ENCODE measurements around the gene KCNAB1.
A peak's percentile ranks its signal among the peaks of the same experiment; 100 is the strongest.
"Not testable (repeated sequence)": the region's sequence is repeated elsewhere in the genome, so short reads cannot be mapped to it uniquely, and the experiment has no call there.

Gene KCNAB1

DNA sequence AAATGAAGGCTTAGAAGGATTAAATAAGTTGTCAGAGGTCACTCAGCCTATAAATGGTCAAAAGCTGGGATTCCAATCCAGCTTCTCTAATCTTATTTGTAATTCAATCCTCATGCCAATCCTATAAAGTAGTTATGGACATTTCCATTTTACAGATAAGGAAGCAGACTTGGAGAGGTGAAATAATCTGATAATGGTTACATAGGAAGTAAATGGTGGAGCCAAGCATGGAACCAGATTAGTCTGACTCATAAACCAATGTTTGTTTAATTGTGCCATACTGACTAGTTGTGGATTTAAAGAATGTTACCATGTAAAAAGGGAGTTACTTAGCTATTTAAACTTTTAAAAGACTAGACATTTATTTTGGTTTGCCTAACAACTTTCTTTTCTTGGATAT is 59.7 kb downstream of the KCNAB1 start:
- DNase-seq = no peak

DNA sequence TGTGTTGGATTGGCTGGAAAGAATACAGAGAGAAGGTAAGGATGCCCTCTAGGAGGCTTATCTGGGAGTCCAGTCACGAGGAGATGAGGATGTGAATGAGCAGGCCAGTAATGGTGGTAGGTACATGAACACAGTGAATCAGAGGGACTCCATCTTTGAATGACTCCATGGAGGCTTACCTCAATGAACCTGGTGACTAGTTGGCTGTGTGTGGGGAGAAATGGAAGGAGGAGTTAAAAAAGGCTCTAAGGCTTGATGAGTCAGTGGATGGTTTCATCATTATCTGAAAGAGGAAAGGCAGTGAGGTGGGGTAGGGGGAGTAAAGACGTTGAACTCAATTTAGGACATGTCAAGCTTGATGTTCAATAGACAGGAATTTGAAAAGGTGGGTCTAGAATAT is 61.1 kb downstream of the KCNAB1 start:
- DNase-seq = no peak

DNA sequence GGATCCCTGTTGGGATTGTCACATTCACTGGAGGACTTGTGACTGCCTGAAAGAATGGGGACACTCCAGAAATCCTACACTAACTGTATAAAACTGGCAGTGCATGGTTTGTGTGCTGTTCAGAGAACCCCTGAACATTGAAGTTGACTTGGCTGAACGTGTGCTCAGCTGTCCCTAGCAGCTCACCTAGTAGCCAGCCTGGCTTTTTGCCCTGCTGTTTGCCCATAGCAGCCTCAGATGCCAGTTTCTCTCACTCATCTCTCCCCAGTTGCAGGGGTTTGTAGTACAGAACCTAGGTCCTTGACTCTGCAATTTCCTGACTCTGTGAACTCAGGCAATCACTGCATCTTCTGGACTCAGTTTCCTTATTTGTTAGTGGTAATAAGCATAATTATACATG is 63.0 kb downstream of the KCNAB1 start:
- DNase-seq = no peak

DNA sequence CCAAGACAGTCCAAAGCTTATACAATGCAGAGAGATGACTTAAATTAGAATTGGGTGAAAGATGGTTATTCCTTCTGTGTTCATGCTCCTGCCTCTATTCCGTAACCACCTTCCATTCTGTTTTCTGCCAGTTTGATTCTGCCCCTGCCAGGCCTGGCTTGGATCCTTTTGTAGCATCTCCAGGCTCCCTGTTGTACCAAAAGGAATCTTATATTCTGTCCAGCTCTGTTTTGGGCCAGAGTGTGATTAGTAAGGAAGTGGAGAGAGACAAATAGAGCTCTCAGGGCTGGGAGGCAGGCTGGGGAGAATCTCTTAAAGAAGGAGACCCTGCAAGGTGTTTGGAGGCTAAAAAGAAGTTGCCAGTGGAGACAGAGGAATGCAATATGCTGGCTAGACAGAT is 63.8 kb downstream of the KCNAB1 start:
- no peak for DNase-seq

DNA sequence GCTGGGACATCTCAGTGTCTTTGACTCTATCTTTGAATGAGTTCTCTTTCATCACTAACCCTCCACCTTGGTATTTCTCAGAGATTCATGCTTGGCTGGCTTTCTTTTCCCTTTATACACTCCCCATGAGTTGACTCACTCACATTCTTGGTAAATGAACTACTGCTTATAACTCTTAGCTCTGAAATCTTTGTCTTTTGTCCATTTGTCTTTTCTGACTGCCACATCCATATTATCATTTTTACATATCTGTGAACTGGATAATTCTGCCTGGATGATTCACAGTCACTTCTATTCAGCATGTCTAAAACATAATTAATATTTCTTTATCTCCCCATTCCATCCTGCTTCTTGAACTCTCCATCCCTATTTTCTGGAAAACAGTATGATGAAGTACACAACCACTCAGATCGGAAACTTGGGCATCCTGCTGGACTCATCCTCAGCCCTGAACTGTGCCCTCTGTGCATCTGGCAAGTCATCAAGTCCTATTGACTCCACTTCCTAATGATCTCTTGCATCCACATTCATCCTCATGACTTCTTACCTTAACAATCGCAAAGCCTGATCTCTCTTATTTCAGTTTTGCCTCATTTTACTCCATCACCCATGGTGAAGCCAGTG is 66.9 kb downstream of the KCNAB1 start:
- DNase-seq = no peak

DNA sequence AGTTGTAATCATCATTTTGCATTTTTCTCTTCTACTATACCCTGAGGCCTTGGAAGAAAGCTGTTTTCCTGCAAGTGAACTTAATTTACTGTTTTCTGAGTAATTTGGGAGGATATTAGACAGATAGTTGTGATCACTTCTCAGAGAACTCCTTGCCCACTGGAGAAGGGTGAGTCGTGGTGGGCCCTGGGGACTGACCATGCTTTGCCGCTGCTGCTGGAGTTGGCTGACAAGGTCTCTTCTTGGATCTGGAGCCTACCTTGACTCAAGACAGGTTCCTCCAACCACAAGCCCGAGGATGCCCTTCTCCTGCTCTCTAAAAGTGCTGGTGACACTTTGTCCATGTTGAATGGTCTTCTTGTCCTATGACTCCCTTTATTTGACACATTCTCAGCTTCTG is 68.4 kb downstream of the KCNAB1 start:
- DNase-seq = no peak

DNA sequence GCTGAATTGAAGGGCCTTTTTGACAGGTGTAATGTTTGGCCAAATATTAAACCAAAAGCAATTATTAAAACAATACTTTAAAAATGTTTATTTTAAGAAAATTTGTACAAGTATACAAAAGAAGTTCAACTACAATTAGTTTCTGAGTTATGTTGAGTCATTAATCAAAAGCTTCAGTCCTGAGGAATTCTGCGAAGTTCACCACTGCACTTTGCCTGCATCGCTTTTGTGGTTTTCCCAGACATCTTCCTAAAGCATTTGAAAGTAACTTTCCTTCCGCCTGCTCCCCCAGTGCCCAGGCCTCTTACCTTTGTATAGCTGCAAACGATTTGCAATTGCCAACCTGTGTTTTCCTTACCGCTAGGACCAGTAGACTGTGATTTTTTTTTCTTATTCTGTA is 69.5 kb downstream of the KCNAB1 start:
- no peak for DNase-seq

DNA sequence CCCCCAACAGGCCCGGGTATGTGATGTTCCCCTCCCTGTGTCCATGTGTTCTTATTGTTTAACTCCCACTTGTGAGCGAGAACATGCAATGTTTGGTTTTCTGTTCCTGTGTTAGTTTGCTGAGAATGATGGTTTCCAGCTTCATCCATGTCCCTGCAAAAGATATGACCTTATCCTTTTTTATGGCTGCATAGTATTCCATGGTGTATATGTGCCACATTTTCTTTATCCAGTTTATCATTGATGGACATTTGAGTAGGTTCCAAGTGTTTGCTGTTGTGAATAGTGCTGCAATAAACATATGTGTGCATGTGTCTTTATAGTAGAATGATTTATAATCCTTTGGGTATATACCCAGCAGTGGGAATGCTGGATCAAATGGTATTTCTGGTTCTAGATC is 74.6 kb downstream of the KCNAB1 start:
- DNase-seq = not testable (repeated sequence)

DNA sequence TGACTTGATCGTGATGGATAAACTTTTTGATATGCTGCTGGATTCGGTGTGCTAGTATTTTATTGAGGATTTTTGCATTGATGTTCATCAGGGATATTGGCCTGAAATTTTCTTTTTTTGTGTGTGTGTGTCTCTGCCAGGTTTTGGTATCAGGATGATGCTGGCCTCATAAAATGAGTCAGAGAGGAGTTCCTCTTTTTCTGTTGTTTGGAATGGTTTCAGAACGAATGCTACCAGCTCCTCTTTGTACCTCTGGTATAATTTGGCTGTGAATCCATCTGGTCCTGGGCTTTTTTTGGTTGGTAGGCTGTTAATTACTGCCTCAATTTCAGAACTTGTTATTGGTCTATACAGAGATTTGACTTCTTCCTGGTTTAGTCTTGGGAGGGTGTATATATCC is 76.8 kb downstream of the KCNAB1 start:
- not testable (repeated sequence) for DNase-seq

DNA sequence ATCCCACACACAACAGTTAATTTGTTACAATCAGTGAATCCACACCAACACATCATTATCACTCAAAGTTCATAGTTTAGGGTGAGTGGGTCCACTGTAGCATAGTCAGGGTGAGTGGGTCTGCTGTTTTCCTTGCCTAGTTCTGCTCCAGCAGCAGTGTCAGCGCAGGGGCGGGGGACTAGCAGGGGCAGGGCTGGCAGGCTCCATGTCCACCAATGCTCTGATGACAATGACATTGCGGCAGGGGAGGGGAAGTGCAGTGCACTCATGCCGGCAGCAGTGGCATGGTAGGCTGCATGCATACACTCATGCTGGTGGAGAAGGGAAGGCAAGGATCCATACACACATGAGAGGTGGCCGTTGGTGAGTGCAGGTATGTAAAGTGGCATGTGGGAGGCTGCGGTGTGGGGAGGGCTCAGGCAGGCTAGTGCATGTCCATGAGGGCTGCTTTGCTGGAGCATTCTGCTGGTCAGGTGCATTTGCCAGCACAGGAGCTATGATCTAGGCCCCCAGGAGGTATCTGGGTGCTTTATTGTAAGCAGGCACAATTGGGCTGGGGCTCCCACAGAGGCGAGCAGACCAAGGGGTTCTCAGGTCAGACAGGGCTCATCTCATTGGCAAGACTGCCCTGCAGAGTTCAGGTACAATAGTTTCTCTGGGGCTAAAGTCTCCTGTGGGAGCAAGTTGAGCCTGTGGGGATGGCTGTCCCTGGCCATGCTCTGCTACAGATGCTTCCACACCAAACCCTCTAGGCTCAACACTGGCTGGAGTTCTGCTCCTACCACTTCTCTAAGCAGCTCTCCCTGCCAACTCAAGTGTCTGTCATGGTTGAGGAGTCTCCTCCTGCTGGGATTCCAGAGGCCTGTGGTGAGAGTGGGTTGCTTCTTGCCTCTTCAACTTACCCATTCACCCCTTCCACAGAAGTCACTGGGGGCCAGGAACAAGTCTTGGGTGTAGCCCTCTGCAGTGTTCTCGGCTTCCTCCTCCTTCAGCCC is 81.3 kb downstream of the KCNAB1 start:
- DNase-seq = peak; percentile 55

DNA sequence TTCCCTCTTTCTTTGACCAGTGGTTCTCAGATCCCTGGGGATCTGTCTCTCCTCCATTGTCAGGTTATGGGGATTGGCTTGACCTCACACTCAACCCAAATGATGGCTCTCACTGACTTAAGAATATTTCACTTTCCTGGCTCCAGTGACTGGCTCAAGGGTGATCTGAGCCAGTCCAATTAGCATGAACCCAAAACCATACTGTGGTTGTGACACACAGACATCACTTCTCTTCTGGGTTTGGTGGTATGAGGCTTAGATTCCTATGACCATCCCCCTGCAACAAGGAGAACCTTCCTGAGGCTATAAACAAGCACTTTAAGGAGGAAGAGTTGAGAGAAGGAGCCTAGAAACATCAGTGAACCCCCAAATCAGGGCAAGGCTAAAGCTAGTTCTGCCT is 85.8 kb downstream of the KCNAB1 start:
- DNase-seq = no peak

DNA sequence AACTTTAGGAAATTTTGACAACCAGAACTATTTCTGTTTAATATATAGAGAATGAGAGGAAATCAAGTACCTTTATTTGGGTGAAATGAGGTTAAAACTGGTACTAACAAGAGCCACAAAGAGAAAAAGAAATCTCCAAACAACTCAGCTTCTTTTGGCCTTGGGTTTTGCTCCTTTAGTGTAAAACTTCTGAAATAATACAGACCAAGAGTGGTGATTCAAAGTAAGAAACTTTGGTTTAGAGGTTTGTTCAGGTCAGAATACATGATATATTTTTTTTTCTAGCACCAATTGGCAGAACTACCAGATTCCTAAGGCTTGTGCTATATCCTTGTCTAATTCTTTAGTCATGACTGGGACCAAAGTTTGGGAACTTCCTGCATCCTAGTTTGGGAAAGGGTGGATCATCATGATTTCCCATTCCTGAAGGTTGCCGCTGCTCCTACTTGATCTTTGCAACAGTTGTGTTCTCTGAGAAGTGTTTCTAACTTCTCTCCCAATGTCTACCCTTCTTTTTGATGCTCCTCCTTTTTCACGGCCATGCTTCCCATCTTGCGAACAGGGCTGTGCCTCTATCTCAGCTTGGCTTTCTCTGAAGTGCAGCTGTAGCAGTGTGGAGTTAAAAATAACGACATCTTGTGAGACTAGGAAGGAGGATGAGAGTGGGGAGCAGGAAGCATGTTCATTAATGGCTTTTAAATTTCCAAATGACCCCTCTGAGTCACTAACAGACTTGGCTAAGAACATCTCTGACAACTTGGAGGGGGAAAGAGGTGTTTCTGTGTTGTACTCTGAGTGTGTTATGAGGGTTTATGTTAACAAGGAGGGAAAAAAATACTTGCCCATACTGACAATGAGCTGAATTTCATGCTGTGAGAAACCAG is 87.7 kb downstream of the KCNAB1 start:
- DNase-seq = no peak

DNA sequence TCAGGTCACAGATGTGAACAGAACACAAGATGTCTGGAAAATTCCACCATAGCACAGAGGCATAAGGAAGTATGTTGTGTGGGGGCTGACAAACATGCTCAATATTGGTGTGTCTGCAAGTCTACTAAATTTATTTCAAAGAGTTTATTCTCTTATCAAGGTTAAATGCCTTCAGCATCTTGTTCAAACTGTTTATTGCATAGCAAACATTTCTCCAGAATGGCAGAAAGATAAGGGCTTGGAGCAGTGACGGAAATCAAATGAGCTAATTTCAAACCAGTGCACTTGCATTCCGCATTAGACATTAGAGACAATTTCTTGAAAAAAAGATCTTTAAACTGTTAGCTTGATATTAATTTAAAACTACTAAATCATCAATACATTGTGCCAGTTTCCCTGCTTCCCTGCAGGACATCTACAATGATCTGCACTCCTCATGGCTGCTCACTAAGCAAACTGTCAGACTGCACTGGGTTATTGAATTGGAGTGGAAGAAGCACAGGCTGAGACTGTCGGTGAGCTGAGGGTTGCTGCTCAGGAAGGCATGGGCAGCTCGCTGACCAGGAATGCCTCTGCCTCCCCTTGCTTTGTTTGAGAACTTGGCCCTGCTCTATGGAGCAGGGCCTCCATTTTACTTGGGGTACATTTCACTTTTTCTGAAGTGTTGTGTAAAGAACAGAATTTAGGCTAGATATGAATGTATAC is 89.4 kb downstream of the KCNAB1 start:
- DNase-seq = no peak

DNA sequence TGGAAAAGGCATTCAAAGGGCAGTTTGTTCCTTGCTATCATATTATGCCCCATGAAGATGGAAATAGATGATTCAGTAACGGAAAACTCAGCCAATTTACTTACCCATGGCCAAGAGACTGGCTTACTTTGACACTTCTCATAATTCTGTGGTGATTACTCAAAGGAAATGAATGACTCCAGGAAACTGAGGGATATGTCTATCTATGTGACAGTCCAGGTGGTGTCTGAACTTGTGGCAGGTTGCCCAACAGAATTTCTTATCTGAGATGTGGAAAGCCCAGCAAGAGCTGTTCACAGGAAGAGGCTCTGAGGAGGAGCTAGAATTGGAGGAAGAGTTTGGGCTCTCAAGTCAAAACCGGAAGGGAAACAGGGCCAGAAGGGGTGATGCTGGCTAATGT is 91.2 kb downstream of the KCNAB1 start:
- no peak for DNase-seq

DNA sequence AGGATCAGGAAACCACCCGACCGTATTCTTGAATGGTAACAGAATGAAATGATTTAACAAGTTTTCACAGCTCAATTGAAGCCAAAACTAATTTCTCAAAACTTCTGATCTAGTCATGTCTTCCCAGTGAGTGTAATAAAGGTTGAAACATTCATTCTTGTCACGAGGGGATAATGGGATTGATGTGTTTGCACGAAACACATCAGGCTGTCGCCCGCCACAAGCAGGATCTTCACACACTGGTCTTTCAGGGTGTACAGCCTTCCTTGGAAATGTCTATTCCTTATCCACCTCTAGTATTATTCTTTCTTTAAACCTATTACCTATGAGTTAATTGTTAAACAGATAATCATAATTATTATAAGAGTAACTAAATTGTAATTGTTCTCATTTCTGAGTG is 94.3 kb downstream of the KCNAB1 start:
- no peak for DNase-seq

DNA sequence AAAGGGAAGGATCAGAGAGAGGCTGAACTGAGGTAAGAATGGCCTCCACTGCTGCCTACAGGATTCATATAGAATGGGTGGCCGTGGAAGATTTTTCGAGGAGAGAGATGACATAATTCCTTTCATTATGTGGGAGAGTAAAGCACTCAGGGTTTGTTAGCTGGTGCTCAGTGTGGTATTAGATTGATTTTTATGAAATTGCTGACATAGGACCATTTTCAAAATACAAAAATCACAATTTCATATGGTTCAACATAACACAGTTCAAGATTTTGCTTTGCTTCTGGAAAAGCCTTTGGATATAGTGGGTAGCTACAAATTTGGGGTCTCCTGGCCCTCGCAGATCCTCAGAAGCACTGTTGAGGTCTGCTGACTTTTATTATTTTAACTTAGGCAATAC is 95.4 kb downstream of the KCNAB1 start:
- DNase-seq = no peak

DNA sequence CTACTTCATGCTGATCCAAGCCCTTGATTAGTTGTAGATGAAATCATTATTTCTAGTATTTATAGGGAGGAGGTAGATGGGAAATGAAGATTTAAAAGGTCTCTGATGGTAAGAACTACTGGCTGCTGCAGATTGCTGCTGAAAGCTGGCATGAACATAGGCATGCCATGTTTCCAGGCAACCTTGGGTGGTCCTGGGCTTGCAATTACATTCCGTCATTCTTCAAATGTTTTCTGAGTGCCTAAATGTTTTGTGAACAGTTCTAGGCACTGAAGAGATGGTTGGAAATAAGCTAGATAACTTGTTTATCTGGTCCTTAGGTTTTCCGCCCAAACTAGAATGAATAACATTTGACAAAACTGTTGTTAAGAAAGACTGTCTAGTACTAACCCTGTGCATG is 95.8 kb downstream of the KCNAB1 start:
- DNase-seq = no peak

DNA sequence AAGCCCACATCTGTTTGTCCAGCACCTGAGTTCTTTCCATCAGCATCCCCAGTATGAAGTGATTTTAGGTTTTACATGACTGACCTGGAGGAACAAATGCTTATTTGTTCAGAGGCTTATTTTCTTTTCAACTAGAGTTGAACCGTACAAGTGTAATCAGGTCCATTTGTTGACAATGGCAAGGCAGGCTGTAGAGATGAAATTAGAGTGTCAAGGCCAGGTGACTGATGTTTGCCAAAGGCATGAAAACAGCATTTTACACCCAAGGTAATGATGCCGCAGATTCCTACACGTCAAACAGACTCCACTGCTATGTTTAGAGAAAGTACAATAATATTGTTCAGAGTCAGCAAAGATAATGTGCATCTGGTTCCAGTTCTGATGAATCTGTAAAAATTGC is 96.5 kb downstream of the KCNAB1 start:
- DNase-seq = peak; percentile 26

DNA sequence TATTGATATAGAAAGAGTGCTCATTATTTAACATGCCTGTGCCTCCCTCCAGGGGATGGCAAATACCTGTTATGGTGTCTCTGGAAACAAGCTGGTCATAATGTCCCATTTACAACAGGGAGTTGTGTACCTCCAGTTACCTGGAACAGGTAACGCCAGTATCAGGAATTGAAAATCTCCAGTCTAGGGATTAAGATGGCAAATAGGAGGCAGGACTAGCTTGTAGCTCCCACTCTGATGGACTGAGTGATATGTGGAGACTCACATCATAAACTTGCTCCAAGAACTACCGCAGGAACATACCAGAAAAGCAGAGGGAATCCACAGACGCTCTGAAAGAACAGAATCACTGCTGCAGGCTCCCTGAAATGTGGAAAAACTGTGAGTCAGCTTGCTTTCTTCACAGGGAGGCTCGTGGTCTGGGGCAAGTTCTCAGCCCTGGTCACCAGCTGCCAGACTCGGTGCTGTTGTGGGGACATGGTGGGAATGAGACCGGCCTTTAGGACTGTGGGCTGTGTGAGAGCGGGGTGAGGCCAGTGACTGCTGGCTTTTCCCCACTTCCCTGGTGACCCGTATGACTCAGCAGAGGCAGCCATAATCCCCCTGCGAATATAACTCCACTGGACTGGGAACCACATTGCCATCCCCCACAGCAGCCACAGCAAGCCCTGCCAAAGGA is 97.4 kb downstream of the KCNAB1 start:
- peak; percentile 46 for DNase-seq

DNA sequence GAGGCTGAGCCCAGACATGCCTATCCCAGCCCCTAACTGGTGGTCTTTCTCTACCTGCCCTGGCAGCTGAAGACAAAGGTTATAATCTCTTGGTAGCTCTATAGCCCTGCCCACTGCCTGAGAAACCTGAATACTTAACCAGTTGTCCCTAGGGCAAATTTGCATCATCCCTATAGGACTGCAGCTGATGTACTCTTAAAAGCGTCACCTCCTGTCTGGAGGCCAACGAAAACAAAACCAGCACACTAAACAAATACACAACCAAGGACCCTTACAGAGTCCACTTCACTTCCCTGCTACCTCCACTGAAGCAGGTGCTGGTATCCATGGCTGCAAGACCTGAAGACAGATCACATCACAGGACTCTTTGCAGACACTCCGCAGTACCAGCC is 98.0 kb downstream of the KCNAB1 start:
- peak; percentile 98 for DNase-seq

DNA sequence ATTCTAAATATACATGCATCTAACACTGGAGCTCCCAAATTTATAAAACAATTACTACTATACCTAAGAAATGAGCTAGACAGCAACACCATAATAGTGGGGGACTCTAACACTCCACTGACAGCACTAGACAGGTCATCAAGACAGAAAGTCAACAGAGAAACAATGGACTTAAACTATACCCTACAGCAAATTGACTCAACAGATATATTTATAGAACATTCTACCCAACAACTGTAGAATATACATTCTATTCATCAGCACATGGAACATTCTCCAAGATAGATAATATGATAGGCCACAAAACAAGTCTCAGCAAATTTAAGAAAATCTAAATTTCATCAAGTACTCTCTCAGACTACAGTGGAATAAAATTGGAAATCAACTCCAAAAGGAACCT is 102.0 kb downstream of the KCNAB1 start:
- DNase-seq = not testable (repeated sequence)

DNA sequence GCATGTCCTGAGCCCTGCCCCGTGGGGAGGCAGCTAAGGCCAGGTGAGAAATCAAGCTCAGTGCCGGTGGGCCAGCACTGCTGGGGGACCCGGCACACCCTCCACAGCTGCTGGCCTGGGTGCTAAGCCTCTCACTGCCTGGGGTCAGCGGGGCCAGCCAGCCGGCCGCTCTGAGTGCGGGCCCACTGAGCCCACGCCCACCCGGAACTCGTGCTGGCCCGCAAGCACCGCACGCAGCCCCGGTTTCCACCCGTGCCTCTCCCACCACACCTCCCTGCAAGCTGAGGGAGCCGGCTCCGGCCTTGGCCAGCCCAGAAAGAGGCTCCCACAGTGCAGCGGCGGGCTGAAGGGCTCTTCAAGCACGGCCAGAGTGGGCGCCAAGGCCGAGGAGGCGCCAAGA is 103.7 kb downstream of the KCNAB1 start:
- DNase-seq = not testable (repeated sequence)

Data from DMS79 (cell line).